Astrocyte (in vitro differentiated cells and primary cell): ENCODE results near the gene NOL4L. TPM values are rescaled to one million over a fixed set of nuclear protein-coding genes. Genes with fewer than 3 reads are reported as not detected.

ENCODE experiments used
- DNase-seq: peaks from one replicate; pipeline ENCODE4 v3.0.0-alpha.2; 2010; ENCODE audit warnings: low read depth
- FAIRE-seq: peaks from 2 replicates; lab custom pipeline; 2011; peaks lifted over from hg19 to GRCh38; lab: Jason Lieb, UNC
- H2AFZ ChIP-seq: 2 replicates; pipeline ENCODE4 v1.6.0; 2012; ENCODE audit warnings: low read depth, low read length, inconsistent platforms
- H3K27ac ChIP-seq: 2 replicates; pipeline ENCODE4 v1.5.1; 2011; ENCODE audit warnings: low read depth, low read length, inconsistent platforms
- H3K27me3 ChIP-seq: 2 replicates; pipeline ENCODE4 v1.6.0; 2011; ENCODE audit warnings: low read length, inconsistent platforms; ENCODE audit not compliant: insufficient read depth
- H3K36me3 ChIP-seq: 2 replicates; pipeline ENCODE4 v1.5.1; 2011; ENCODE audit warnings: low read length, inconsistent platforms; ENCODE audit not compliant: insufficient read depth
- H3K4me1 ChIP-seq: 2 replicates; pipeline ENCODE4 v1.5.1; 2011; ENCODE audit warnings: low read length, inconsistent platforms; ENCODE audit not compliant: insufficient read depth
- H3K4me2 ChIP-seq: 2 replicates; pipeline ENCODE4 v1.6.0; 2012; ENCODE audit warnings: low read length, inconsistent platforms
- H3K4me3 ChIP-seq: 2 replicates; pipeline ENCODE4 v1.5.1; 2011; ENCODE audit warnings: low read depth, mild to moderate bottlenecking, low read length, inconsistent platforms; ENCODE audit not compliant: insufficient read depth
- H3K79me2 ChIP-seq: 2 replicates; pipeline ENCODE4 v1.6.0; 2012; ENCODE audit warnings: mild to moderate bottlenecking, low read length, inconsistent platforms; ENCODE audit not compliant: insufficient read depth
- H3K9ac ChIP-seq: 2 replicates; pipeline ENCODE4 v1.6.0; 2012; ENCODE audit warnings: mild to moderate bottlenecking, low read length, inconsistent platforms
- H3K9me3 ChIP-seq: 2 replicates; pipeline ENCODE4 v1.5.1; 2012; ENCODE audit warnings: low read depth, mild to moderate bottlenecking, low read length, inconsistent platforms; ENCODE audit not compliant: insufficient read depth
- H4K20me1 ChIP-seq: 2 replicates; pipeline ENCODE4 v1.6.0; 2012; ENCODE audit warnings: low read length, inconsistent platforms; ENCODE audit not compliant: insufficient read depth
- H3K27ac Mint-ChIP-seq: one replicate; pipeline ENCODE4 v1.8.0; 2021; ENCODE audit warnings: mild to moderate bottlenecking, mixed read lengths; ENCODE audit not compliant: unreplicated experiment
- H3K27me3 Mint-ChIP-seq: one replicate; pipeline ENCODE4 v1.8.0; 2021; ENCODE audit warnings: low read depth, mixed read lengths; ENCODE audit not compliant: unreplicated experiment
- H3K36me3 Mint-ChIP-seq: one replicate; pipeline ENCODE4 v1.8.0; 2021; ENCODE audit warnings: low read depth, mixed read lengths; ENCODE audit not compliant: unreplicated experiment
- H3K4me1 Mint-ChIP-seq: one replicate; pipeline ENCODE4 v1.8.0; 2021; ENCODE audit warnings: low read depth, mixed read lengths; ENCODE audit not compliant: unreplicated experiment
- H3K4me3 Mint-ChIP-seq: one replicate; pipeline ENCODE4 v1.8.0; 2021; ENCODE audit warnings: mild to moderate bottlenecking, moderate library complexity, mixed read lengths; ENCODE audit not compliant: unreplicated experiment
- H3K9me3 Mint-ChIP-seq: one replicate; pipeline ENCODE4 v1.8.0; 2021; ENCODE audit warnings: mild to moderate bottlenecking, mixed read lengths; ENCODE audit not compliant: unreplicated experiment
- CTCF ChIP-seq: IDR thresholded peaks from 2 replicates; pipeline ENCODE4 v1.5.1; 2011; ENCODE audit warnings: low read depth, mild to moderate bottlenecking, inconsistent platforms, low read length, moderate library complexity; ENCODE audit not compliant: insufficient read depth
- EZH2 ChIP-seq: IDR thresholded peaks from 2 replicates; pipeline ENCODE4 v1.6.1; 2012; ENCODE audit warnings: mild to moderate bottlenecking, low read length, inconsistent platforms; ENCODE audit not compliant: insufficient read depth
- total RNA-seq: library from RNA; stranded (reverse); gene quantifications from 2 replicates; pipeline ENCODE4 v1.2.1, GENCODE V29; 2021

The NOL4L gene
- total RNA-seq, 1 donor from 2014 or later = 35.5 TPM

- Histone ChIP-seq H3K4me2 (no peak overlapping the region), H4K20me1 (no peaks in the 10 kb centered on the region), H3K79me2 (no peaks in the 10 kb centered on the region), H3K9me3 (no peaks in the 10 kb centered on the region), H3K36me3 (no peaks in the 10 kb centered on the region), H3K9ac (no peak overlapping the region), H2AFZ (no peak overlapping the region), H3K4me3 (no peak overlapping the region), H3K27me3 (no peaks in the 10 kb centered on the region), H3K4me1 (peaks cover 4% of the 10 kb centered on the region), H3K27ac (no peak overlapping the region)
- DNase-seq (no peak), FAIRE-seq (no peak)
- Mint-ChIP-seq H3K4me1 (peaks cover 8% of the 10 kb centered on the region), H3K4me3 (no peak overlapping the region), H3K9me3 (no peaks in the 10 kb centered on the region), H3K27ac (no peak overlapping the region), H3K27me3 (no peaks in the 10 kb centered on the region), H3K36me3 (peaks cover 4% of the 10 kb centered on the region)
- TF ChIP-seq CTCF (no peak), EZH2 (no peak)
These were observed 88.2 kb downstream of the NOL4L start for GRCh38 chr20:32496811-32497533.

- Mint-ChIP-seq H3K4me3 (no peak overlapping the region), H3K27ac (peak overlapping the region; percentile 67), H3K9me3 (no peaks in the 10 kb centered on the region), H3K27me3 (no peaks in the 10 kb centered on the region), H3K36me3 (peaks cover 4% of the 10 kb centered on the region), H3K4me1 (peaks cover 8% of the 10 kb centered on the region)
- H2AFZ ChIP-seq = no peak overlapping the region
- no peak overlapping the region for H3K4me3 ChIP-seq
- DNase-seq (no peak), FAIRE-seq (no peak)
- peaks cover 4% of the 10 kb centered on the region for H3K4me1 ChIP-seq
- no peaks in the 10 kb centered on the region for H3K36me3 ChIP-seq
- H3K79me2 ChIP-seq = no peaks in the 10 kb centered on the region
- H3K9ac ChIP-seq = no peak overlapping the region
- no peak overlapping the region for H3K27ac ChIP-seq
- no peaks in the 10 kb centered on the region for H3K27me3 ChIP-seq
- H4K20me1 ChIP-seq = no peaks in the 10 kb centered on the region
- TF ChIP-seq EZH2 = no peak
- TF ChIP-seq CTCF = no peak
- H3K9me3 ChIP-seq = no peaks in the 10 kb centered on the region
- H3K4me2 ChIP-seq = no peak overlapping the region
These were observed 89.2 kb downstream of the NOL4L start for GRCh38 chr20:32495949-32496348.

- DNase-seq (no peak), FAIRE-seq (no peak)
- H3K4me3 Mint-ChIP-seq = no peak overlapping the region
- no peak overlapping the region for H3K27ac Mint-ChIP-seq
- peaks cover 4% of the 10 kb centered on the region for H3K4me1 ChIP-seq
- no peaks in the 10 kb centered on the region for H4K20me1 ChIP-seq
- no peaks in the 10 kb centered on the region for H3K9me3 Mint-ChIP-seq
- no peaks in the 10 kb centered on the region for H3K27me3 ChIP-seq
- H3K4me1 Mint-ChIP-seq = peaks cover 8% of the 10 kb centered on the region
- no peak overlapping the region for H3K4me2 ChIP-seq
- H3K4me3 ChIP-seq = no peak overlapping the region
- H3K9ac ChIP-seq = no peak overlapping the region
- no peaks in the 10 kb centered on the region for H3K36me3 ChIP-seq
- H3K27me3 Mint-ChIP-seq = no peaks in the 10 kb centered on the region
- no peak overlapping the region for H3K27ac ChIP-seq
- no peaks in the 10 kb centered on the region for H3K79me2 ChIP-seq
- H3K36me3 Mint-ChIP-seq = peaks cover 4% of the 10 kb centered on the region
- no peaks in the 10 kb centered on the region for H3K9me3 ChIP-seq
- TF ChIP-seq CTCF (no peak), EZH2 (no peak)
- H2AFZ ChIP-seq = peak overlapping the region; percentile 9
These were observed 89.9 kb downstream of the NOL4L start for GRCh38 chr20:32495217-32495565.
